Breast epithelium (tissue), 3 donors: Measurements from ENCODE around the gene RASGRF2.

ENCODE experiments used
- POLR2A ChIP-seq: fragments of 450-650 bp; IDR thresholded peaks from one replicate; pipeline ENCODE4 v1.6.1; 2016; ENCODE audit warnings: antibody characterized with exemption, mild to moderate bottlenecking, moderate library complexity
- POLR2AphosphoS5 ChIP-seq, 3 donors: sonication (generic); formaldehyde crosslinking; IDR thresholded peaks; one replicate each; pipeline ENCODE4 v1.6.1; 2017; ENCODE audit warnings: antibody characterized with exemption in 3 of 3

DNA sequence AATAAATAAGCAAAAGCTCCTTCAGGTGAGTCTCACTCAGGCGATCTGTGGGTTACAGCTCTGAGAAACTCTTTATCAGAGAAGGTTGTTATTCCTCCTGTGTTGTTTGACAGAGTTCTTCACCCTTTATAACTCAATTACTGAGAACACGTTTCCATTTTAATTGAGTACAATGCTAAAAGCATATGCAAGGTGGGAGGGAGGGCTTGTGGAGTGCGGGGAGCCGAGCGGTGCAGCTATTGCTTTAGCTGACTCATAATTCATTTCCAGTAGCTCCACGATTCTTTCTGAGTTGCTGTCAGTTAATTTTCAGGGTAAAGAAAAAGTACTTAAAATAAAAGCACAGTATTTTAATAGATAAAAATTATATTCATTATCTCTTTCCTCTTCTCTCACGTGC, 168.3 kb downstream of the RASGRF2 start:
- TF ChIP-seq POLR2AphosphoS5 (IDR thresholded peaks at IDR 0.05) (no peak), POLR2A (no peak)
